Neuronal stem cell (in vitro differentiated cells): ENCODE measurements around the gene LAG3.

Experiments used
- DNase-seq: peaks from one replicate; pipeline ENCODE4 v3.0.0-alpha.2; 2013; ENCODE audit warnings: low spot score
- H2AFZ ChIP-seq: one replicate; pipeline ENCODE4 v1.6.1; 2013; ENCODE audit warnings: mild to moderate bottlenecking, low read length, inconsistent platforms
- H2AK5ac ChIP-seq: 2 replicates; pipeline ENCODE4 v1.6.1; 2013; ENCODE audit warnings: low read depth, mild to moderate bottlenecking, inconsistent platforms, low read length, moderate library complexity, mixed read lengths
- H2BK120ac ChIP-seq: 2 replicates; pipeline ENCODE4 v1.6.1; 2013; ENCODE audit warnings: low read depth, mild to moderate bottlenecking, inconsistent platforms, low read length, moderate library complexity, mixed read lengths
- H2BK12ac ChIP-seq: one replicate; pipeline ENCODE4 v1.6.1; 2013; ENCODE audit warnings: low read length, inconsistent platforms
- H2BK15ac ChIP-seq: 2 replicates; pipeline ENCODE4 v1.6.1; 2013; ENCODE audit warnings: mild to moderate bottlenecking, low read length, inconsistent platforms, mixed read lengths
- H2BK5ac ChIP-seq: one replicate; pipeline ENCODE4 v1.6.1; 2013; ENCODE audit warnings: inconsistent platforms, mild to moderate bottlenecking, low read length, moderate library complexity
- H3K14ac ChIP-seq: one replicate; pipeline ENCODE4 v1.6.1; 2013; ENCODE audit warnings: low read length, inconsistent platforms
- H3K18ac ChIP-seq: 2 replicates; pipeline ENCODE4 v1.6.1; 2013; ENCODE audit warnings: low read length, inconsistent platforms
- H3K23ac ChIP-seq: 2 replicates; pipeline ENCODE4 v1.6.1; 2013; ENCODE audit warnings: low read depth, mild to moderate bottlenecking, mixed read lengths, low read length, inconsistent platforms; ENCODE audit not compliant: poor library complexity
- H3K27ac ChIP-seq: replicated peaks from 3 replicates; pipeline ENCODE4 v1.5.1; 2013; ENCODE audit warnings: low read length, inconsistent platforms
- H3K27me3 ChIP-seq, 3 experiments: 2 replicates each; pipeline ENCODE4 v1.6.1; 2013; ENCODE audit warnings: low read length in 3 of 3, mild to moderate bottlenecking in 2 of 3, inconsistent platforms in 1 of 3, low read depth in 1 of 3, mixed read lengths in 1 of 3, moderate library complexity in 1 of 3; ENCODE audit not compliant: control insufficient read depth in 3 of 3, insufficient read depth in 3 of 3
- H3K36me3 ChIP-seq, 2 donors: replicated peaks in 1 of 2; 2 replicates each; pipeline ENCODE4 v1.6.1; 2013; ENCODE audit warnings: low read length in 2 of 2; ENCODE audit not compliant: control insufficient read depth in 2 of 2, insufficient read depth in 2 of 2
- H3K4ac ChIP-seq: 2 replicates; pipeline ENCODE4 v1.6.1; 2013; ENCODE audit warnings: inconsistent platforms, mild to moderate bottlenecking, low read length, moderate library complexity
- H3K4me1 ChIP-seq, 2 donors: 1 replicate in 1 of 2; 2 replicates in 1 of 2; pipeline ENCODE4 v1.6.1; 2013; ENCODE audit warnings: low read length in 2 of 2, low read depth in 1 of 2; ENCODE audit not compliant: control insufficient read depth in 2 of 2, insufficient read depth in 1 of 2
- H3K4me2 ChIP-seq: one replicate; pipeline ENCODE4 v1.6.1; 2013; ENCODE audit warnings: mild to moderate bottlenecking, low read length, inconsistent platforms; ENCODE audit not compliant: insufficient read depth, poor library complexity, severe bottlenecking
- H3K4me3 ChIP-seq, 2 donors: 2 replicates each; pipeline ENCODE4 v1.5.1; 2013; ENCODE audit warnings: low read length in 2 of 2, mild to moderate bottlenecking in 2 of 2, inconsistent platforms in 1 of 2, moderate library complexity in 1 of 2
- H3K79me1 ChIP-seq: one replicate; pipeline ENCODE4 v1.6.1; 2013; ENCODE audit warnings: low read depth, mild to moderate bottlenecking, inconsistent platforms, low read length, moderate library complexity
- H3K9ac ChIP-seq: one replicate; pipeline ENCODE4 v1.6.1; 2013; ENCODE audit warnings: mild to moderate bottlenecking, low read depth, low read length, inconsistent platforms; ENCODE audit not compliant: poor library complexity
- H3K9me3 ChIP-seq, 2 donors: replicated peaks in 1 of 2; 2 replicates each; pipeline versions ENCODE3 to v1.6.1; 2013; ENCODE audit warnings: low read length in 2 of 2, mild to moderate bottlenecking in 2 of 2, inconsistent platforms in 1 of 2, low read depth in 1 of 2, mixed read lengths in 1 of 2, moderate library complexity in 1 of 2; ENCODE audit not compliant: control insufficient read depth in 2 of 2, insufficient read depth in 1 of 2
- H4K8ac ChIP-seq: one replicate; pipeline ENCODE4 v1.6.1; 2013; ENCODE audit warnings: low read depth, mild to moderate bottlenecking, inconsistent platforms, low read length, moderate library complexity
- H4K91ac ChIP-seq: one replicate; pipeline ENCODE4 v1.6.1; 2013; ENCODE audit warnings: low read length, low read depth, mild to moderate bottlenecking, inconsistent platforms; ENCODE audit not compliant: poor library complexity
- WGBS, 2 donors: extraction: QIAGEN DNeasy Blood & Tissue Kit; methylation state at CpG; one replicate each; pipeline ENCODE4 v1.1.7; 2013; ENCODE audit warnings: missing lambda C conversion rate in 2 of 2, mixed read lengths in 1 of 2; ENCODE audit not compliant: insufficient read length in 2 of 2, insufficient replicate concordance in 1 of 2; ENCODE audit errors: extremely low coverage in 2 of 2; 5-methylcytosine and 5-hydroxymethylcytosine counted together

The LAG3 gene

DNA sequence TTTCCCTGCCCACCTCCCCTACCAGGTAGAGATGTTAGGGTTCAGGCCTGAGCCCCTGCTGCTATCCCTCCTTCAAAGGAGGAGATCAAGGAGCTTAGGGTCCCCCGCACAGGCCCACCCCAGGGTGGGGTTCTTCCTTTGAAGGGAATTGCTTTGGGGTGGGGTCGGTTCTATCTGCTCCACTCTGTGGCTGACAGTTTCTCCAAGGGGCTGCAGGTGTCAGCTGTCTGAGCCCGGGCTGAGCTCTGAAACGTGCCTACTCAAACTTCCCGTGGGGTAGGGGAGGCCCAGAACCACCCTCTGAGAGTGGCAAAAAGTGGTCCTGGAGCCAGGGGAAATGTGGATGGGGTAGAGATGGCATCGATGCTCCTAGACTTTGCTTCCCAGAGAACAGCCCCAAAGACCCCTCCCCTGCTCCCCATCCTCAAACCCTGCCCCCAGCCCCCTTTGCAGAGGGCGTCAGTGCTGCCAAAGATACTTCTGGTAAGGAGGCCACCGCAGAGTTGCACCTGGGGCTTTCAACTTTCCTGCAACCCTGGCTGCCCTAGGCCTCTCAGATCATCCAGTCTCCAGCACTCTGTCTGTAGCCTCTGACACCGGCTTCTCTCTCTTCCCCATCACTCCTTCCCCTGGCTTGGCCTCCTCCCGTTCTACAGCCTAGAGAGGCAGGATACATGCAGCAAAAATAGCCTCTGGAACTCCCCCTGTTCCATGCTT, 10.7 kb downstream of the LAG3 start:
- Histone ChIP-seq H2BK15ac (no peak overlapping the region), H2BK12ac (no peak overlapping the region), H3K27me3 (no peaks in the 10 kb centered on the region), H3K4me1 (peaks cover 18 to 36% of the 10 kb centered on the region in 2 donors), H3K79me1 (no peaks in the 10 kb centered on the region), H4K8ac (no peak overlapping the region), H2BK120ac (no peak overlapping the region), H2AK5ac (peak overlapping the region; percentile 53), H3K36me3 (no peaks in the 10 kb centered on the region), H3K4ac (no peak overlapping the region), H3K4me2 (no peak overlapping the region), H3K27ac (no peak overlapping the region), H3K4me3 (no peak overlapping the region), H3K18ac (no peak overlapping the region), H2BK5ac (no peak overlapping the region), H3K14ac (no peak overlapping the region), H4K91ac (no peak overlapping the region), H3K23ac (no peak overlapping the region), H3K9me3 (no peaks in the 10 kb centered on the region), H3K9ac (no peak overlapping the region), H2AFZ (peak overlapping the region; percentile 79)
- DNase-seq: no peak
- no CpG with 5 or more reads among the region's 10 CpGs for WGBS, 2 donors

DNA sequence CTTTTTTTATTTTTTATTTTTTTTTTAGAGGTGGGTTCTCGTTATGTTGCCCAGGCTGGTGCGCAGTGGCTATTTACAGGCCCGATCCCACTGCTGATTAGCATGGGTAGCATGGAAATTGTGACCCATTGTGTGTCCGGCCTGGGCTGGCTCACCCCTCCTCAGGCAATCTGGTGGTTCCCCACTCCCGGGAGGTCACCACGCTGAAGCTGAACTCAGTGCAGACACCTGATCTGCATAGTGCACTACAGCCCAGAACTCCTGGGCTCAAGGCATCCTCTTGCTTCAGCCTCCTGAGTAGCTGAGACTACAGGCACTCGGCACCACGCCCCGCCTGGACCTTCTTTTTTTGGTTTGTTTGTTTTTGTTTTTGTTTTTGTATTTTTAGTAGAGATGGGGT, 11.5 kb downstream of the LAG3 start:
- Histone ChIP-seq H2AK5ac (peak overlapping the region; percentile 33), H3K27me3 (no peaks in the 10 kb centered on the region), H3K36me3 (no peaks in the 10 kb centered on the region), H3K4ac (no peak overlapping the region), H3K4me3 (no peak overlapping the region), H3K27ac (no peak overlapping the region), H2BK120ac (no peak overlapping the region), H3K18ac (peak overlapping the region; percentile 53), H3K9me3 (no peaks in the 10 kb centered on the region), H3K79me1 (no peaks in the 10 kb centered on the region), H2BK12ac (no peak overlapping the region), H2BK15ac (no peak overlapping the region), H2AFZ (no peak overlapping the region), H3K14ac (no peak overlapping the region), H4K8ac (no peak overlapping the region), H3K23ac (no peak overlapping the region), H3K9ac (peak overlapping the region; percentile 7), H2BK5ac (no peak overlapping the region), H4K91ac (no peak overlapping the region), H3K4me2 (no peak overlapping the region), H3K4me1 (peaks cover 12 to 29% of the 10 kb centered on the region in 2 donors)
- no peak for DNase-seq
- no CpG with 5 or more reads among the region's 9 CpGs for WGBS, 2 donors

DNA sequence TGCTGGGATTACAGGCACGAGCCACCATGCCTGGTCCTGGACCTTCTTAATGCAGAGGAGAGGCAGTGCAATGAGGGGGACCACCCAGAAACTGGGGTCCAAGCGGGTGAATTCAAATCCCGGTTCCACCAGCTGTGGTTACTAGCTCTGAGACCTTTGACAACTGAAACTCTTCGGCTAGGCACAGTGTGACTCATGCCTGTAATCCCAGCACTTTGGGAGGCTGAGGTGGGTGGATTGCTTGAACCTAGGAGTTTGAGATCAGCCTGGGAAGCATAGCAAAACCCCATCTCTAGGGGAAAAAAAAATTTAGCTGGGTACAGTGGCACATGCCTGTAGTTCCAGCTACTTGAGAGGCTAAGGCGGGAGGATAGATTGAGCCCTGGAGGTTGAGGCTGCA, 12.0 kb downstream of the LAG3 start:
- no peak overlapping the region for H3K14ac ChIP-seq
- no peak overlapping the region for H3K4me2 ChIP-seq
- no peak overlapping the region for H2BK12ac ChIP-seq
- H3K4me1 ChIP-seq: peaks cover 9 to 30% of the 10 kb centered on the region in 2 donors
- H2AK5ac ChIP-seq: no peak overlapping the region
- no peak overlapping the region for H2BK120ac ChIP-seq
- H3K9me3 ChIP-seq: no peaks in the 10 kb centered on the region
- no peak overlapping the region for H3K4me3 ChIP-seq
- H2BK5ac ChIP-seq: no peak overlapping the region
- no peak overlapping the region for H3K9ac ChIP-seq
- no CpG with 5 or more reads among the region's 5 CpGs for WGBS, 2 donors
- H4K8ac ChIP-seq: no peak overlapping the region
- no peak overlapping the region for H3K27ac ChIP-seq
- no peak overlapping the region for H3K18ac ChIP-seq
- no peak overlapping the region for H2BK15ac ChIP-seq
- no peak for DNase-seq
- no peak overlapping the region for H3K4ac ChIP-seq
- no peaks in the 10 kb centered on the region for H3K79me1 ChIP-seq
- H3K36me3 ChIP-seq: no peaks in the 10 kb centered on the region
- no peak overlapping the region for H3K23ac ChIP-seq
- H4K91ac ChIP-seq: no peak overlapping the region
- no peak overlapping the region for H2AFZ ChIP-seq
- H3K27me3 ChIP-seq: no peaks in the 10 kb centered on the region

DNA sequence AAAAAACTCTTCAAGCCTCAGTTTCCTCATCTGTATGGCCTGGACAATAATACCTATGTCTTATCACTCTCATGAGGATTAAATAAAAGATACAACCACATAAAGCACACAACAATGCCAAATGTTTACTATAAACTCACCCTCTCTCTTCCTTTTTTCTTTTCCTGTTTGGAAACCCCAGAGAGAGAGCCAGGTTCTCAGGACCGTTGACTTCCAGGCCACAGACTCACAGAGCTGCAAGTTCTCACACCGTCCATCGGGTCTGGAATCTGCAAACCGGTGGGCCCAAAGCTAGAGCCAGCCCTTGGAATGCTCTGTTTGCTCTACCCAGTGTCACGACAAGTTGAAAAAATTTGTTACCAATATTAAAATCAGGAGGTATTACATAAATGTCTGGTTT, 12.4 kb downstream of the LAG3 start:
- Histone ChIP-seq H3K27ac (no peak overlapping the region), H3K4me2 (no peak overlapping the region), H3K4me3 (no peak overlapping the region), H2BK15ac (no peak overlapping the region), H2AFZ (no peak overlapping the region), H3K9ac (no peak overlapping the region), H2AK5ac (no peak overlapping the region), H2BK5ac (no peak overlapping the region), H3K4me1 (peaks cover 10 to 28% of the 10 kb centered on the region in 2 donors), H3K27me3 (no peaks in the 10 kb centered on the region), H2BK120ac (no peak overlapping the region), H3K23ac (no peak overlapping the region), H3K18ac (no peak overlapping the region), H3K9me3 (no peaks in the 10 kb centered on the region), H4K91ac (no peak overlapping the region), H3K4ac (no peak overlapping the region), H2BK12ac (no peak overlapping the region), H3K36me3 (no peaks in the 10 kb centered on the region), H4K8ac (no peak overlapping the region), H3K14ac (no peak overlapping the region), H3K79me1 (no peaks in the 10 kb centered on the region)
- DNase-seq: no peak
- no CpG with 5 or more reads among the region's 5 CpGs for WGBS, 2 donors
